NCI-H82 treated with DMSO at 0.1 percent for 48 hours (cell line): ENCODE data around the gene MAST1.

Experiments used
- DNase-seq: peaks from one replicate; lab custom pipeline; 2025; ENCODE audit not compliant: unreplicated experiment; lab: John Stamatoyannopoulos, UW

MAST1 gene

GRCh38 chr19:12867120-12868099 lies 29.1 kb downstream of the MAST1 start:
- DNase-seq = peak; percentile 75

- no peak for DNase-seq
These were observed 30.3 kb downstream of the MAST1 start for GRCh38 chr19:12868540-12869112.

GRCh38 chr19:12871681-12872080 lies 33.4 kb downstream of the MAST1 start:
- DNase-seq = no peak

- no peak for DNase-seq
These were observed 33.9 kb downstream of the MAST1 start for GRCh38 chr19:12872255-12872654.

- no peak for DNase-seq
These were observed 34.9 kb downstream of the MAST1 start for GRCh38 chr19:12872941-12873890.

- no peak for DNase-seq
These were observed 35.8 kb downstream of the MAST1 start for GRCh38 chr19:12873891-12874745.

- DNase-seq = no peak
These were observed 36.8 kb downstream of the MAST1 start for GRCh38 chr19:12875086-12875485.

GRCh38 chr19:12880551-12881171 lies 42.3 kb downstream of the MAST1 start:
- DNase-seq = no peak

- DNase-seq = peak; percentile 94
These were observed 43.0 kb downstream of the MAST1 start, which contains the start of gene DNASE2 for GRCh38 chr19:12881172-12881808. Gene DNASE2, minus strand, starts transcription at chr19:12881449. Its CDS starts 74 bp downstream, at chr19:12881375.

- no peak for DNase-seq
These were observed 44.3 kb downstream of the MAST1 start for GRCh38 chr19:12882589-12882988.

- DNase-seq = no peak
These were observed 45.9 kb downstream of the MAST1 start for GRCh38 chr19:12884202-12884601.

GRCh38 chr19:12884627-12884925 lies 46.3 kb downstream of the MAST1 start:
- DNase-seq = no peak

- no peak for DNase-seq
These were observed 46.8 kb downstream of the MAST1 start for GRCh38 chr19:12884926-12885748.

GRCh38 chr19:12885749-12886650 lies 47.7 kb downstream of the MAST1 start:
- no peak for DNase-seq

GRCh38 chr19:12886651-12886968 lies 48.3 kb downstream of the MAST1 start:
- no peak for DNase-seq

GRCh38 chr19:12886969-12887747 lies 48.8 kb downstream of the MAST1 start, which contains the start of gene KLF1:
Gene KLF1, minus strand, starts transcription at chr19:12887201. Its CDS starts 61 bp downstream, at chr19:12887140.
- no peak for DNase-seq
